ENCODE data around the gene LCE3A. TPM values are rescaled to one million over a fixed set of nuclear protein-coding genes. Genes with fewer than 3 reads are reported as not detected.

Gene LCE3A
- total and polyA plus RNA-seq, 4 donors: not detected

GRCh38 chr1:152643945-152644344 lies 21.0 kb upstream of the LCE3A start:
- 65% methylated on average over 3 of the region's 3 CpGs for WGBS

GRCh38 chr1:152640351-152640750 lies 17.4 kb upstream of the LCE3A start:
- Histone ChIP-seq H3K27ac (ENCODE audit: low read depth in 1 of 2, low read length in 2 of 2) (no peak overlapping the region), H3K9me3 (ENCODE audit: control insufficient read depth in 4 of 4, low read length in 3 of 4) (peaks cover 0 to 4% (median 1%) of the 10 kb centered on the region in 4 donors), H3K36me3 (ENCODE audit: control insufficient read depth in 4 of 4, insufficient read depth in 3 of 4, low read depth in 1 of 4, low read length in 3 of 4) (no peaks in the 10 kb centered on the region), H3K27me3 (ENCODE audit: control insufficient read depth in 4 of 4, insufficient read depth in 4 of 4, low read length in 3 of 4) (no peaks in the 10 kb centered on the region), H3K4me1 (ENCODE audit: control insufficient read depth in 4 of 4, insufficient read depth in 4 of 4, low read length in 3 of 4) (no peaks in the 10 kb centered on the region), H3K9ac (ENCODE audit: low read depth in 1 of 2, low read length in 2 of 2) (no peak overlapping the region), H3K4me3 (ENCODE audit: low read depth in 1 of 3, low read length in 3 of 3) (no peak overlapping the region)
- 75% methylated on average over 1 of the region's 1 CpG for WGBS
- TF ChIP-seq CTCF (IDR thresholded peaks at IDR 0.05; ENCODE audit: low read depth, low read length, missing input control) (no peak), FOXA1 (IDR thresholded peaks at IDR 0.05) (no peak), HNF4A (conservative IDR thresholded peaks at IDR 0.05) (no peak), REST (IDR thresholded peaks at IDR 0.05) (no peak), NR2F2 (IDR thresholded peaks at IDR 0.05) (no peak), ATF3 (IDR thresholded peaks at IDR 0.05) (no peak)
- TF ChIP-seq, protein P1, sequence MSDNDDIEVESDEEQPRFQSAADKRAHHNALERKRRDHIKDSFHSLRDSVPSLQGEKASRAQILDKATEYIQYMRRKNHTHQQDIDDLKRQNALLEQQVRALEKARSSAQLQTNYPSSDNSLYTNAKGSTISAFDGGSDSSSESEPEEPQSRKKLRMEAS (IDR thresholded peaks at IDR 0.05): no peak
- no peak for DNase-seq (ENCODE audit: low spot score)

More at GRCh38 chr1:152643945-152644344, 21.0 kb upstream of the LCE3A start:
- no peaks in the 10 kb centered on the region for H3K27me3 ChIP-seq (ENCODE audit: control insufficient read depth in 4 of 4, insufficient read depth in 4 of 4, low read length in 3 of 4)
- no peak for DNase-seq (ENCODE audit: low spot score)
- no peak overlapping the region for H3K9ac ChIP-seq (ENCODE audit: low read depth in 1 of 2, low read length in 2 of 2)
- no peak overlapping the region for H3K4me3 ChIP-seq (ENCODE audit: low read depth in 1 of 3, low read length in 3 of 3)
- H3K36me3 ChIP-seq (ENCODE audit: control insufficient read depth in 4 of 4, insufficient read depth in 3 of 4, low read depth in 1 of 4, low read length in 3 of 4): no peaks in the 10 kb centered on the region
- H3K27ac ChIP-seq (ENCODE audit: low read depth in 1 of 2, low read length in 2 of 2): no peak overlapping the region
- peaks cover 0 to 3% (median 0%) of the 10 kb centered on the region in 4 donors for H3K9me3 ChIP-seq (ENCODE audit: control insufficient read depth in 4 of 4, low read length in 3 of 4)
- TF ChIP-seq NR2F2 (IDR thresholded peaks at IDR 0.05) (no peak), RAD21 (IDR thresholded peaks at IDR 0.05) (no peak), GABPA (IDR thresholded peaks at IDR 0.05 in 1 of 2, conservative IDR thresholded peaks at IDR 0.05 in 1 of 2) (no peak), HNF4A (conservative IDR thresholded peaks at IDR 0.05) (no peak), FOXA2 (IDR thresholded peaks at IDR 0.05) (no peak), TAF1 (conservative IDR thresholded peaks at IDR 0.05) (no peak), RXRA (IDR thresholded peaks at IDR 0.05) (no peak), EGR1 (IDR thresholded peaks at IDR 0.05; ENCODE audit: low read depth in 2 of 2) (no peak), FOXA1 (IDR thresholded peaks at IDR 0.05) (no peak), HNF4G (IDR thresholded peaks at IDR 0.05) (no peak)
- TF ChIP-seq, protein P1 (IDR thresholded peaks at IDR 0.05): no peak
- H3K4me1 ChIP-seq (ENCODE audit: control insufficient read depth in 4 of 4, insufficient read depth in 4 of 4, low read length in 3 of 4): no peaks in the 10 kb centered on the region

All from liver (tissue), 9 donors.